ENCODE measurements around the gene RAB3IP. TPM values are rescaled to one million over a fixed set of nuclear protein-coding genes. Genes with fewer than 3 reads are reported as not detected.
"Not testable (repeated sequence)": the region's sequence is repeated elsewhere in the genome, so short reads cannot be mapped to it uniquely, and the experiment has no call there.

RAB3IP gene
- total RNA-seq, 1 donor from 2014 or later, result 24.0 TPM

- no peak for DNase-seq
Observed at GRCh38 chr12:69756088-69756755, 17.6 kb downstream of the RAB3IP start.

- no peak for DNase-seq
Observed at GRCh38 chr12:69758105-69758504, 19.4 kb downstream of the RAB3IP start.

DNA sequence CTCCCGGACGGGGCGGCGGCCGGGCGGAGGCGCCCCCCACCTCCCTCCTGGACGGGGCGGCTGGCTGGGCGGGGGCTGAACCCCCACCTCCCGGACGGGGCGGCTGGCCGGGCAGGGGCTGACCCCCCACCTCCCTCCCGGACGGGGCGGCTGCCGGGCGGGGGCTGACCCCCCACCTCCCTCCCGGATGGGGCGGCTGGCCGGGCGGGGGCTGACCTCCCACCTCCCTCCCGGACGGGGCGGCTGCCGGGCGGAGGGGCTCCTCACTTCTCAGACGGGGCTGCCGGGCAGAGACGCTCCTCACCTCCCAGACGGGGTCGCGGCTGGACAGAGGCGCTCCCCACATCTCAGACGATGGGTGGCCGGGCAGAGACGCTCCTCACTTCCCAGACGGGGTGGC lies 20.9 kb downstream of the RAB3IP start:
- DNase-seq, result not testable (repeated sequence)

GRCh38 chr12:69765515-69765914 lies 26.9 kb downstream of the RAB3IP start:
- no peak for DNase-seq

GRCh38 chr12:69766260-69766659 lies 27.6 kb downstream of the RAB3IP start:
- no peak for DNase-seq

GRCh38 chr12:69779928-69780327 lies 41.3 kb downstream of the RAB3IP start:
- no peak for DNase-seq

DNA sequence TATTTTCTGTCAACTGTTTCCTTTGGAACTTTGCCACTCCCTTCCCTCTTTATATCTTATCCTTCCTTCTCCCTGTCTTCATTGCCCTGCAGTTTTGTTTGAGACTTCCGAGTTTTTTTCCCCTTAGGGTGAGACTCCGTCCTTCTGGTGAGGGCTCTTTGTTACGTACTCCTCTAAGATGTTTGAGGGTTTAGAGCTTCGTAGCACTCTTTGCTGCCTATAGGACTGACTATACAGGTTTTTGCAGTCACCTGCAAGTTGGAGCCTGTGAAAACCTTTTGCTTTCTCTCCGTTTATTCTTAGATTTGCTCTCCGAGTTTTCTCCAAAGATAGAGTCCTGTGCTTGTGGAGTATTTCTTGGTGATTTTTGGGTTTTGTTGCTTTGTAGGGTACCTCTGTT lies 44.7 kb downstream of the RAB3IP start:
- no peak for DNase-seq

DNA sequence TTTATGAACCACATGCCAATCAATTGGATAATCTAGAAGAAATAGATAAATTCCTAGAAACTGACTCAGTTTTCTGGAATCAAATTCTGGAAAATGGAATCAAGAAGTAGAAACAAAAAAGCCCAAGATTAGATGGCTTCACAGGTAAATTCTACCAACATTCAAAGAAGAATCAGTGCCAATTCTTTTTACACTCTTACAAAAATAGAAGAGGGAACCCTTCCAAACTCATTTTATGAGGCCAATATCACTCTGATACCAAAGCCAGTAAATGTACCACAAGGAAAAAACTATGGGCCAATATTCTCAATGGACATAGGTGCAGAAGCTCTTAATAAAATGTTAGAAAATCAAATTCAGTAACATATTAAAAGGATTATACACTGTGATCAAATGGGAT lies 50.7 kb downstream of the RAB3IP start:
- DNase-seq, result no peak

- no peak for DNase-seq
Observed at GRCh38 chr12:69792533-69792932, 53.9 kb downstream of the RAB3IP start.

DNA sequence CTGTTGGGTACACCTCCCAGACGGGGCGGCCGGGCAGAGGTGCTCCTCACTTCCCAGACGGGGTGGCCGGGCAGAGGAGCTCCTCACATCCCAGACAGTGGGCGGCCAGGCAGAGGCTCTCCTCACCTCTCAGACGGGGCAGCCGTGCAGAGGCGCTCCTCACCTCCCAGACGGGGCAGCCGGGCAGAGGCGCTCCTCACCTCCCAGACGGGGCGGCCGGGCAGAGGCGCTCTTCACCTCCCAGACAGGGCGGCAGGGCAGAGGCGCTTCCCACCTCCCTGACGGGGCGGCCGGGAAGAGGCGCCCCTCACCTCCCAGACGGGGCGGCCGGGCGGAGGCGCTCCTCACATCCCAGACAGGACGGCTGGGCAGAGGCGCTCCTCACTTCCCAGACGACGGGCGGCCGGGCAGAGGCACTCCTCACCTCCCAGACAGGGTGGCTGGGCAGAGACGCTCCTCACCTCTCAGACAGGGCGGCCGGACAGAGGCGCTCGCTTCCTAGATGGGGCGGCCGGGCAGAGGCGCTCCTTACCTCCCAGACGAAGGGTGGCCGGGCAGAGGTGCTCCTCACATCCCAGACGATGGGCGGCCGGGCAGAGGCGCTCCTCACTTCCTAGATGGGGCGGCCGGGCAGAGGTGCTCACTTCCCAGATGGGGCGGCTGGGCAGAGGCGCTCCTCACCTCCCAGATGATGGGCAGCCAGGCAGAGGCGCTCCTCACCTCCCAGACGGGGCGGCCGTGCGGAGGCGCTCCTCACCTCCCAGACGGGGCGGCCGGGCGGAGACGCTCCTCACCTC lies 68.6 kb downstream of the RAB3IP start:
- not testable (repeated sequence) for DNase-seq

GRCh38 chr12:69810870-69811498 lies 72.3 kb downstream of the RAB3IP start:
- DNase-seq, result no peak

- DNase-seq, result no peak
Observed at GRCh38 chr12:69816082-69816481, 77.4 kb downstream of the RAB3IP start.

DNA sequence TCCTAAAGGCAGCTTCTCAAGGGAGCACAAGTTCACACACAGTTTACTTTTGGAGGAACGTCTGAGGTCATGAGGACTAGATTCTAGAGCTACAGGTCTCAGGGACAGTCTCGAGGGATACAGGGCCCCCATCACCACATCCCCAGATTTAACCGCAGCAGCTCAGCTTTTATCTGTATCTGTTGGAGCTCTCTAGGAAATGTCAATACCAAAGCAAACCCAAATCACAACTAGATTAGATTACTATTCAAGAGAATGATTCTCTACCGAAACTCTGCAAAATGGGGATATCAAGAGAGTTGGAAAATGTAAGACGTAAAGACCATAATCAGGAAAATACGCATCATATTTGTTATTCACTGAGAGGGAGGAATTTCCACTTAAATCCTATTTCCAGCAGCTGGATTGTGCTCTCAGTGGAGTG lies 82.4 kb downstream of the RAB3IP start:
- no peak for DNase-seq

DNA sequence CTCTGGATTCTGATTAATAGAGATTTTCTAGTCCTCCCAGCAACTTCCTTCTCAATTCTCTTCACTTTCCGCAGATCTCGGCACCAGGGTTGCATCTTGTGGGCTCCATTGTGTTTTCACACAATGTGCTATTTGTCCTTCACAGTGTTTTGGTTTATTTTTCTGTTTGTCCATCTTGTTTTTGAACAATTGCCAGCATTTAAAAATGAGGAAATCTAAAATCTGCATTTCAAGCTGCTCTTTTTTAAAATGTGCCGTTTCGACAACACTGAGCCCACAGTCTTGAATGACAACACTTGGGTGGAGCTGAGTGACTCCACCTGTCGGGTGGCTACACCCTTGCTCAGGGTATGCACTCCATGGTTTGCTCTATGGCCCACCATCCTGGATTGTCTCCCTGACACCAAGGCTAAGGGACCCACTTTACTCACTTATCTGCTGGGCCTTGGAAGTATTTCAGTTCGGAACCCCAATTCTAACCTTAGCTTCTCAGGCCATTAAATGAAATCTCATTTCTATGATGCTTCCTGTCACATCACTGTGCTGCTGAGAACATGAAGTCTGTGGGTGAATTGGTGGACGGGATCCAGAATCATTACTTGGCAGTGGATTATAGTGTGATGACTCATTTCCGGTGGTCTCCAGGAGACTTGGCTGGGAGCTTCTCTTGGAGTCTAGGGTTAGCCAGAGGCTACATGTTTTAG lies 82.9 kb downstream of the RAB3IP start:
- peak; percentile 25 for DNase-seq

- no peak for DNase-seq
Observed at GRCh38 chr12:69822201-69822860, 83.7 kb downstream of the RAB3IP start.

DNA sequence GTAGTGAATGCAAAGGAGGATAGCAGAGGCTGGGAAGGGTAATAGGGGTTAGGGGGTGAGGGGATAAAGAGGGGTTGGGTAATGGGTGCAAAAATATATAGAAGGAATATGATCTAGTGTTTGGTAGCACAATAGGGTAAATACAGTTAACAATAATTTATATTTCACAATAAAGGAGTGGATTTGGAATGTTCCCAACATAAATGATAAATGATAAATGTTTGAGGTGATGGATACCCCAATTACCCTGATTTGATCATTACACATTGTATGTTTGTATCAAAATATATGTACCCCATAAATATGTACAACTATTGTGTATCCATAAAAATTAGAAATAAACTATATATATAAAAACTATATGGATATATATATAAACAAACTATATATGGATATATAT lies 85.4 kb downstream of the RAB3IP start:
- DNase-seq, result no peak

DNA sequence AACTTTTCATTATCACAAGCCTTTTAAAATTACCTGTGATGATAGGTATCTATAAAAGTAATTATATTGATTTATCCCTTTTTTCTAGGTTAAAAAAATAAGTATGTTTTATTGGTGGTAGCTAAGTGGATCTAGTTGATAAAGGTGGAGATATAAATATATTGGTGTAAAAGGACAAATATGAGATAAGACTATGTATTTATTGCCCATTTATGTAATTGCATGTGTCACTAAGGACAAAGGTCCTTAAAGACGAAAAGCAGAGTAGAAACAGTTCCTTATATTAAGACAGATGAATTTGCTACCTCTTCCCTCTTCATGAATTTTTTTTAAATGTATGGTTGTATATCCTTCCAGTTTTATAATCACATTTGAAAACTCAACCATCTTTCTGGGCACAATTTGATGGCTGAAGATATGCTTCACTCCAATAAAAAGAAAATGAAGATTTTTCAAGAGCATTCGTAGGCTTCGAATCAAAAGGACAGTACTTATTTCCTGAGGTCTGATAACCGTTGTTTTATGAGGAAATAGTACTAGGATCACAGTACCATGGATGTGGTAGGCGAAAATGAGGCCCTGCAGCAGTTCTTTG lies 86.4 kb downstream of the RAB3IP start, which contains the start of gene MYRFL:
MYRFL (plus strand) TSS at position 262 of the 595 bp plus-strand sequence; CDS start at position 553, 291 bp downstream.
- no peak for DNase-seq

DNA sequence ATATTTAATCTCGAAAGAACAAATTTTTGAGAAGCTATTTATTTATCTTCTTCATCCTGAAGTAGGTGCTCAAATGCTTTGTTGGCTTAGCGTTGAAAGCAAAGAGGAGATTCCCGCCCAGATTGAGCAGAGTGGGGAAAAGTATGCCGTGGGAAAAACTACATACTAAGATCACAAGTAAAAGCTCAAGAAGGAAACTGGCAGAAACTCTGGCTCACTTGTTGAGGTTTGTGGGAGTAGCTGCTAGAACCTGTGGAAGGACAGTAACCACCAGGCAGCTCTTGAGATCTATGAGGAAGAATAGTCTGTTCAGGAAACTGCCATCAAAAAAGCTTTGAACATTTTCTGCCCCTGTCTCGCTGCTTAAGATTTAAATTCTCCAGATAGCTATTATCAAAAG lies 90.2 kb downstream of the RAB3IP start:
- no peak for DNase-seq

- no peak for DNase-seq
Observed at GRCh38 chr12:69833696-69834095, 95.0 kb downstream of the RAB3IP start.

DNA sequence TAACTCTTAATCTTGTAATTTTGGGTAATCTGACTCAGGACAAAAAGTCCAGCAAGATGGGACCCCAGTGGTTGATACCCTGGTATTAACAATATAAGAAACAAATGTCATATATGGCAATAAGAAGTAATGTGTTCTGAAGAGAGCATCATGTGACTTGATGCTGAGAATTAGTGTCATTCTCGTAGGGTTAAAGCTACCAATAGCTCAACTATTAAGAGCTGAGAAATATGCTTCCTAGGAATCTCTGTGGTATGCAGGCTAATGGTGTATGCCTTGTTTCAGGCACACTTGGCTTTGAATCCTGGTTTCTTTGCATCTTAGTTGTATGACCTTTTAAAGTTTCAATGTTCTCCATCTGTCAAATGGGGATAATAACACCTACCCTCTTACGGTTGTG lies 95.5 kb downstream of the RAB3IP start:
- DNase-seq, result no peak

DNA sequence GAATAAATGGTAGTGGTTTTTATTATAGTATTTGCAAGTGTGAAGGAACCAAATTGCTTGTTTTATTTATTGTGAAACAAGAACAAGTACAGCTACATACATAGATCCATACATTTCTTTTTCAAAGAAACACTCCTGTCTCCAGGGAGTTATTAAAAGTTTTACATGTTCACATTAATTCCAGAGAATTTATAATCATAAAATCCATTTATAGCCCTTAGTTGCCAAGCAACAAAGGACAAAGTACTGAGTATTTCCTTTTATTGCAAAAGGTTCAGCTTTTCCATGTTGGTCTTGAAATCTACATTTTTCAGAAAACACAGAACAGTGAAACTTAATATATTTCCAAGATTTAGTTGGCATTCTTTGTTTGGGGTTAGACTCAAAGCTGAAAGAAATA lies 95.9 kb downstream of the RAB3IP start:
- DNase-seq, result peak; percentile 58

DNA sequence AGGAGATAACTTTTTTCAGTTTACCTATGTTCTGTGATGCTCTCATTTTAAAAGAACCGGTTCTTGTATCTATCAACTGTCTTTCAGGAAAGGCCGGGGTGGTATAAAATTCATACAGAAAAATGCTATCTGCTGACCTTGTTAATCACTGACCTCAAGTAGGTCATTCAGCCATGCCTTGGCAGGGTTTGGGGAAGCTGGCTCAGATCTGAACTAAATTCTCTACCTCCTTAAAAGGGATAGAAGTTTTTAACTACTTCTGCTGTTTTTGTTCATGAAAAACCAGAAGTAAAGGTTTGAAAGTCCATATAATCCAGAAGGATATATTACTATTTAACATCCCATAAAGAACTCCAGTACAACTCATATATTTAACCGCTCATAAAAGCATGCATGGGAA lies 96.4 kb downstream of the RAB3IP start:
- no peak for DNase-seq

Measured in skin of body (tissue), 2 donors.